GM19351 (cell line): ENCODE results near the gene ARL3.
"Not testable (repeated sequence)": the region's sequence is repeated elsewhere in the genome, so short reads cannot be mapped to it uniquely, and the experiment has no call there.

Source experiments
- ATAC-seq: cut with Tn5 transposase; IDR thresholded peaks from one replicate; pipeline ENCODE4 v1.9.1; 2021; ENCODE audit warnings: mild to moderate bottlenecking, moderate library complexity; ENCODE audit not compliant: unreplicated experiment

Gene ARL3

DNA sequence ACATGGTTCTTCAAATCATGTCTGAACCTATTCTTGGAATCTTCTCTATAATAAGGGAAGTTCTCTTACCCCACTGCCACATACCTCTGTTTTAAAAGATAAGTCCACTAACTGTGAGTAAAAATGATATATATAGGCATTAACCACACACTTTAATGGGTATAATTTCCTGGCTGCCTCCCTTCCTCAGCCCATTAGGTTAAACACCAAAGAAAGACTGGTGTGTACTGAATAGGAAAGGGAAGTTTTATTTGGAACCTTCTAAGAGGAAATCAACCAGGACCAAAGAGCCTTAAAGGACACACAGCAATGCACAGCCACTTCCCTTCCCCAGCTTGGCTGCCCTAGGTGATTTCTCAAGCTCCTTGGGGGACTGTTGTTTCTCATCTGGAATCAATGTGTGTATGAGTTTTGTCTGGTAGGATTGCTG is 24.5 kb upstream of the ARL3 start:
- no peak for ATAC-seq

GRCh38 chr10:102735065-102735562 is 20.9 kb upstream of the ARL3 start:
- ATAC-seq: no peak

DNA sequence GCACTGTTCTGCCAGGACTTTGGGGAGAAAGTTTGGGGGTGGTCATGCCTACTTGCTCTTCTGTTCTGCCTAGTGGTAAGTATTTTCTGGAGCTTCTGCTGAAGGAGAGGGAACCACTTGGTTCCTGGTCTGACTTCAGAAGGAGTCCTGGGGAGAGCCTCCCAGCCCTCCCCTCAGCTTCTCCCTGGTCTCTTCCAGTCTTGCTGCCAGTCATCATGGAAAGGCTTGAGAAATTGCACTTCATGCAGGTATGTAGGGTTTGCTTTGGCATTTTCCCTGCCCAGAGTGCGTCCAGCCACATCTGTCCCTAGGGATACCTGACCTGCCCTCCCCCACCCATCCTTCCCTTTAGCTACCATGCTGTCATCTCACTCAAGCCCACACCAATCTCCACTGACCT is 18.5 kb upstream of the ARL3 start:
- ATAC-seq: no peak

DNA sequence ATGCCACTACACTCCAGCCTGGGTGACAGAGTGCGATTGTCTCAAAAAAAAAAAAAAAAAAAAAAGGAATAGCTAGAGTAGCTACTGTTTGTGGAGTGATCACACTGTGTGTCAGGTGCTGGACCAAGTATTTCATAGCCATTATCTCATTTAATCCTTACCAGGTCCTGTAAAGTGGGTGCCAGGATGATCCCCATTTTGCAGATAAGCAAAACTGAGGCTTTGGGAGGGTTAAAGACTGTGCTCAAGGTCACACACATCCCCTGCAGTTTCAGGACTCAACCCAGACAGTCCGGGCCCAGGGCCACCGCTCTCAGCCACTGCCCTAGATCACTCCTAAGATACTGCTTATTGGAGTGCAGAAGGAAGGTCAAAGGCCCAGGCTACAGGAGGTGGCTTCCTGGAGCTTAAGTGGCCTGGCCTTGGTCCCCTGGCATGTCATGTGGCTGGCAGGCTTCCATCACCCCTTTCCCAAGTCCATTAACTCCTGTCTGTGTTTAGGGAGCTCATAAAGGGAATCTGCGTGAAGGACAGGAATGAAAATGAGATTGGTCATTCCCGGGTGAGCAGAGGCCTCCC is 17.1 kb upstream of the ARL3 start:
- ATAC-seq: no peak

DNA sequence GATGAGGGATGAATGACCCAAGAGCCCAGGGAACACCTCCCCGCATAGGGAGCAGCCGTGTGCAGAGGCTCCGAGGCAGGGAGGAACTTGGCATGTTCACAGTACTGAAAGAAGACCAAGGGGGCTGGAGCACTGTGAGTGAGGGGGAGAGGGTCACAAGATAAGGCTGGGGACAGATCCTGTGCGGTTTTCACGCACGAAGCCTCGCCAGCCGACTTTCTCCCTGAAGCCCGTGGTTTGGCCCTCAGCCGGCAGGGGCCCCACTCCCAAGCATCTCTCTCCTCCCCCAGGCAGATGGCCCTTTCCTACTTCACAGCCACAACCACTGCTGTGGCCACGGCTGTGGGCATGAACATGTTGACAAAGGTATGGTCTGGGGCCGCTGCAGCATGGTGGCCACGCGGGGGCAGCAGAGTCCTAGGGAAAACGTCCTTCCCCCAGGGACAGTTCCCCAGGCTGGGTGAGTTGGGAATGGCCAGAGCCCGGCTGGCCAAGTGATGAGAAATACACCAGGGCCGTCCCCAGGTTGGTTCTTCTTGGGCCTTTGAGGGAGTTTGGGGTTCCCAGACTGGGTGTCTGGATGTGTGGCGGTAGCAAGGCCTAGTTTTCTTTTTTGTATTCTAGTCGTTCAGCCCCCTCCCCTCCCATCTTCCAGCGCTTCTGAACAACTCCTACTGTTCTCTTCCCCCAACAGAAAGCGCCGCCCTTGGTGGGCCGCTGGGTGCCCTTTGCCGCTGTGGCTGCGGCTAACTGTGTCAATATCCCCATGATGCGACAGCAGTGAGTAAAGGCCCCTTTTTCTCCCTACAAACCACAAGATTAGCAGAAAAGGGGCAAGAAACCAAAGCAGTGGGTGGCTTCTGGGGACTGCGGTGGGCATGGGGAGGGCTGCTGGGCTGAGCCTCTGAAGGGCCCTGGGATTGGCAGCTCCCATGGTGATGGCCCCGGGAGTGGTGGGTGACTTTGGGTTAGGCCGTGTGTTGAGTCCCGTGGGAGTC is 15.1 kb upstream of the ARL3 start:
- no peak for ATAC-seq

GRCh38 chr10:102727037-102727818 is 13.0 kb upstream of the ARL3 start:
- no peak for ATAC-seq

- ATAC-seq: no peak
Observed at GRCh38 chr10:102726274-102726673, 12.1 kb upstream of the ARL3 start.

DNA sequence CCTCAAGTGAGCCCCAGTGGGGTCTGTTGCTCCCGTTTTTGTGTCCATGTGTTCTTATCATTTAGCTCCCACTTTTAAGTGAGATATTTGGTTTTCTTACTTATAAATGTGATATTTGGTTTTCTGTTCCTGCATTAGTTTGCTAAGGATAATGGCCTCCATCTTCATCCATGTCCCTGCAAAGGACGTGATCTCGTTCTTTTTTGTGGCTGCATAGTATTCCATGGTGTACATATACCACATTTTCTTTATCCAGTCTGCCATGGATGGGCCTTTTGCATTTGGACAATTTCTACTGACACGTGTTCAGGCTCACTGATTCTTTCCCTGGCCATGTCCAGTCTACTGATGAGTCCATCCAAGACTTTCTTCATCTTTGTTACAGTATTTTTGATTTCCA is 9.8 kb upstream of the ARL3 start:
- ATAC-seq: no peak

DNA sequence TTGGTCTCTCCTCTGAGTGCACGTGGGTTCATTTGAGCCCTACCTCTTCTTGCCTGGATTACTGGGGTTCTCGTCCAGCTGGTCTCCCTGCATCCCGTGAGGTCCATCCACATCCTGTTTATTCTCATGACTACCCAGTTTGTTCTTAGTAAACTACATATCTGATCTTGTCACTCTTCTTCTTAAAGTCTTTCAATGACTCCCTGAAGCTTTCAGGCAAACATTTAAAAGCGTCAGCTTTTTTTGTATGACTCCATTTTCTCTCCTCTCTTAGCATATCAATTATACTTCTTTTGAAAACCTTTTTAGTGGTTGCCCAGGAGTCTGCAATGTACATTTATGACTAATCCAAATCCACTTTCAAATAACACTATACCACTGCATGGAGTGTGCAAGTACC is 7.8 kb upstream of the ARL3 start:
- no peak for ATAC-seq

DNA sequence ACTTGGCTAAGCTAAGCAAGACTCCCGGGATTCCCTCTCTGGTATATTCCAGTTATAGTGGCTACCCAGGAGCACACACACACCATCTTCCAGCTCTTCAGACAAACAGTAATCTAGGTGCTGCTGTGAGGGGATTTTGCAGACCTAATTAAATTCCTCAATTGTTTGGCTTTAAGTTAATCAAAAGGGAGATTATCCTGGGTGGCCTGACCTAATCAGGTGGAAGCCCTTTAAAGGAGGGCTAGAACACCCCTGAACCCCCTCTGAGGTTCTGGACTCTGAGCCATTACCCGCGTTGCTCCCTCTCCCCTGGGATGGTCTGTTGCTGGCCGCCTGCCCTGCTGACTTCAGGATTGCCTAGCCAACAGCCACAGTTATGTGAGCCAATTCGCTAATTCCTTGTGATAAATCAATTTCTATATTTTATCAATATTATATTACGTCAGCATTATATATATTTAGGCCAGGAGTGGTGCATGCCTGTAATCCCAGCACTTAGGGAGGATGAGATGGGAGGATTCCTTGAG is 6.6 kb upstream of the ARL3 start:
- ATAC-seq: no peak

GRCh38 chr10:102720337-102720736 is 6.1 kb upstream of the ARL3 start:
- no peak for ATAC-seq

GRCh38 chr10:102718220-102718619 is 4.0 kb upstream of the ARL3 start:
- ATAC-seq: no peak

GRCh38 chr10:102716900-102717565 is 2.8 kb upstream of the ARL3 start:
- ATAC-seq: not testable (repeated sequence)

GRCh38 chr10:102715880-102716279 is 1.7 kb upstream of the ARL3 start:
- ATAC-seq: no peak

- ATAC-seq: peak; percentile 29
Observed at GRCh38 chr10:102714621-102715455, 641 bp upstream of the ARL3 start, which contains the start of gene SFXN2. Gene SFXN2, plus strand, starts transcription at chr10:102714636. Its CDS starts 12,001 bp downstream, at chr10:102726637.

DNA sequence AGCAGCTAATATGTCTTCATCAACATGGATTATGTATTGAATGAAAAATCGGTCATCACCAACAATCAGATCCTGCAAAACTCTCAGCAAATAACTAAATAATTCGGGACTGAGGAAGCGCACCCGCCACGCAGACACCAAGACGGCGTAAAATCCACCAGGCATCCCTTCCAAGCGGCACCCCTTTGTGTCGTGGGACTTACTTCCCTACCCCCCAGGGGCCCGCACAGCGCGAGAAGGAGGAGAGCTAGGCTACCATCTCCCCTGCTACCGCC is 721 bp downstream of the ARL3 start:
- peak; percentile 39 for ATAC-seq

DNA sequence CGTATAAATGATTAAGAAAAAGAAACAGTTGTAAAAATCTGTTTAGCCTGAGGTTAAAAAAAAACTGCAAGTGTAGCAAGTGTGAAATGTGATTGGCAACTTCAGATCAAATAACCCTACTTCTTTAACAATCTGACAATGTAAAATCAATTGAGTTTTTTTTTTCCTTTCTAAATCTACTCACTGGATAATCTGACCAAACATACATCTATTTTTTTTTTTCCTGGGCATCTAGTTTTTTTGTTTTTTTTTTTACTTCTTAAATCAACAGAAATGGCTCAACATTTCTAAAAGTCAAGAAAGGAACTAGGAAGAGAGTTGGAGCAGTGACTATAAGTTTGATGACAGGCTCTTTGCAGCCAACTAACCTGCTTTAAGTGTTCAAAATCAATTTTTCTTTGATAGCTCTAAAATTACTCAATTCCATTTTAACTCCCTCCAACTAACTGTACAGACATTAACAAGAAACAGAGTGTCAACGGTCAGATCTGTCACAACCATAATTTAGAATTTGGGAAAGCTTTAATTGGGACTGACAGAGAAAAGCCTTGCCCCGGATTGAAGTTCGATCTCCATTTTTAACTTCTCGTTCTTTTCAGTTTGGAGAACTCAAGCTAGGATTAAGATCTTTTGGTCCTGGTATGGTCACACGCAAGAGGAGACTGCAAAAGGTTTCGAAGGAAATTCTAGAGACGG is 1.2 kb downstream of the ARL3 start:
- no peak for ATAC-seq

DNA sequence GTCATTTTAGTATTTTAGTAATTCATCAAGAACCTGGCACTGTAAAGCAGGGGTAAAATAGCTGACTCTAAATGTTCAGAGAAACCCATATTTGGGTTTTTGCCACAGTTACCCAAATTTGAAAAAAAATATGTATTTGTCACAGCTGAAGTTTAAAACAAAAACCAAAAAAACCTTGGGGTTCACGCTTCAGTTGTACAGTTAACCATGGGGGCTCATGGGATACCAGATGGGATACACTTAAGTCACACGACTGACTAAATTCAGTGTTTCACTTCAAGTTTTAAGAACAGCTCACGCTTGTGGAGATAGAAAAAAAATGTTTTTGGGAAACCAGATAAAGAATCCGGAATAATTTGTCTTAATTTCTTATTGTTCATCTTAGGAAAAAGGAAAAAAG is 2.1 kb downstream of the ARL3 start:
- ATAC-seq: no peak

- no peak for ATAC-seq
Observed at GRCh38 chr10:102710609-102711008, 3.6 kb downstream of the ARL3 start.
